Tongue (tissue), 2 donors: ENCODE results near the gene KLHL25. TPM values are rescaled to one million over a fixed set of nuclear protein-coding genes. Genes with fewer than 3 reads are reported as not detected.
"Not testable (repeated sequence)": the region's sequence is repeated elsewhere in the genome, so short reads cannot be mapped to it uniquely, and the experiment has no call there.

Source experiments
- DNase-seq: peaks from one replicate; pipeline ENCODE4 v3.0.0-alpha.2; 2015
- total RNA-seq: library from RNA; depleted of rRNA; stranded (reverse); fragments of >200 nt; gene quantifications from one replicate; pipeline ENCODE4 v1.2.3, GENCODE V29; 2014

KLHL25 gene, protein sequence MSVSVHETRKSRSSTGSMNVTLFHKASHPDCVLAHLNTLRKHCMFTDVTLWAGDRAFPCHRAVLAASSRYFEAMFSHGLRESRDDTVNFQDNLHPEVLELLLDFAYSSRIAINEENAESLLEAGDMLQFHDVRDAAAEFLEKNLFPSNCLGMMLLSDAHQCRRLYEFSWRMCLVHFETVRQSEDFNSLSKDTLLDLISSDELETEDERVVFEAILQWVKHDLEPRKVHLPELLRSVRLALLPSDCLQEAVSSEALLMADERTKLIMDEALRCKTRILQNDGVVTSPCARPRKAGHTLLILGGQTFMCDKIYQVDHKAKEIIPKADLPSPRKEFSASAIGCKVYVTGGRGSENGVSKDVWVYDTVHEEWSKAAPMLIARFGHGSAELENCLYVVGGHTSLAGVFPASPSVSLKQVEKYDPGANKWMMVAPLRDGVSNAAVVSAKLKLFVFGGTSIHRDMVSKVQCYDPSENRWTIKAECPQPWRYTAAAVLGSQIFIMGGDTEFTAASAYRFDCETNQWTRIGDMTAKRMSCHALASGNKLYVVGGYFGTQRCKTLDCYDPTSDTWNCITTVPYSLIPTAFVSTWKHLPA
- 7.4 TPM for total RNA-seq

DNA sequence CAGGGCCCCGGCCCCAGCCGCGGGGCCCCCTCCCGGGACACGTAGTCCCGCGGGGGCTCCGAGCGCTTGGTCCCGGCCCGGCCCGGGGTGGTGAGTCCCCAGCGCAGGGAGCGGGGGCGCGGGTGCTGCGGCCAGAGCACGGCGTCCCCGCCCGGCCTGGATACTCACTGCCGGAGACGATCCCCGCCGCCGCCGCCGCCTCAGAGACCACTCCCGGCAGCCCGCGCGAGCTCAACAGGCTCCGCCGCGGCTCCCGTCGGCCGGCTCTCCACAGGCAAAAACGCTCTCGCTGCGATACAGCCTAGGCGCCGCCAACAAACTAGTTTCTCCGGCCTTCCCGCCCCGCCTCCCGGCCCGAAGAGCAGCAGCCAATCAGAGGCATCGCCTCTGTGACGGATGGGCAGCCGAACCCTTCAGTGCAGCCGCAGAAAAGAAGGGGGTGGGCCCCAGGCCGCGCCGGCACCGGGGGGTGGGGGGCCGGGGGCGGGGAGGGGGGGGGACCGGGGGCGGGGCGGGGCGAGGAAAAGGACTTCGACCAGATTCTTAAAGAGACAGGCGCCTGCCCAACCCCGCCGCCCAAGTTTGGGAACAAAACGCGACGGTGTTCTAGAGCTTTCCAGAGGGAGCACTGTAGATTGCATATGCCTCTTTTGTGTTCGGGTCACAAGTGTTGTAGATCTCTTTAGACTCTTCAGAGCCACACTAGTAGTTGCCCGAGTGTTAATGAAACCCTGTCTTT is at the start of gene KLHL25:
Gene KLHL25, minus strand, starts transcription at position 328 of the 739 bp plus-strand sequence. CDS start 25,115 bp downstream, outside the sequence.
- DNase-seq: peak; percentile 98

DNA sequence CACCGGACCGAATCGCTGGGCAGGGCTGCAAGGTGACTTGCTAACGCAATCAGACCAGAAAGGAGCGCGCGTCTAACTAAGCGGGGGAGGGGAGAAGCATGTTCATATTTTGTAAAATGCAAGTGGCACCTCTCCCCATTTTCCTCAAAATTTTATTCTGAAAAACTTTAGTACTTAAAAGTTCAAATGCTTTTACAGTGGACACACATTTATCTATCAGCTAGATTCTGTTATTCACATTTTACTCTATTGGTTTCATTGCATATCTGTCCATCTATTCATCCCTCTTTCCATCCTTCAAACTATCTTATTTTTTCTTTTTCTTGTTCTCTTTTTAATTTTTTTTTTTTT is 46.1 kb upstream of the KLHL25 start:
- DNase-seq: no peak

DNA sequence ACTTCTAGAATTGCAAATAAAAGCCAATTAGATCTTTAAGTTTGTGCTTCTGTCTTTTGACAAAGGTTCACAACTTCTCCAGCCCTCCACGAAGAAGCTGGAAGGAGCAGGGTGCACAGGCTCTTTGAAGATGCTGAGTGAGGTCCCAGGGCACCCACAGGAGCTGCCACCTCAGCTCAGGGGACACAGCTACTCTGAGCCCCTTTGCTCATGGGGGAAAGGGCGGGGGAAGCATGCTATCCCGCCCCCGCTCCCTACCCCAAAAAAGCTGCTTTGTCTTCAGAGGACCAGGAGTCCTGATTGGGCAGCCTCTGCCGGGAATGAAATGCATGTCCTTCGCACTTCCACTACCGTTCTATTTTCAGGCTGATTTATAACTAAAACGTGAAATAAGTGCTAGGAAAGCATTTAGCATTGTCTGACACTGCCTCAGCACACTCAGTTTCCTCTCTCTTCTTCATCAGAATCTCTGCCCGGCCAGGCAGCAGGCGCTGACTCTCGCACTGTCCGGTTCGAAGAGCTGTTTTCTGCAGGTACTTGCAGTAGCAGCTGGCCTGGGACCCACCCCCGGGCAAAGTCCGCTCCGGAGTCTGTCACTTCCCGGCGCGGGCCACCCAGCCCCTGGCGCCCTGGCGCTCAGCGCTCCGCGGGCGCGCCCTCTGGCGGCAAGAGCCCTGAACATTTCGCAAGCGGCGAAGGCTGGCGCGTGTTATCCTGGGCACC is 45.5 kb upstream of the KLHL25 start:
- DNase-seq: peak; percentile 85

DNA sequence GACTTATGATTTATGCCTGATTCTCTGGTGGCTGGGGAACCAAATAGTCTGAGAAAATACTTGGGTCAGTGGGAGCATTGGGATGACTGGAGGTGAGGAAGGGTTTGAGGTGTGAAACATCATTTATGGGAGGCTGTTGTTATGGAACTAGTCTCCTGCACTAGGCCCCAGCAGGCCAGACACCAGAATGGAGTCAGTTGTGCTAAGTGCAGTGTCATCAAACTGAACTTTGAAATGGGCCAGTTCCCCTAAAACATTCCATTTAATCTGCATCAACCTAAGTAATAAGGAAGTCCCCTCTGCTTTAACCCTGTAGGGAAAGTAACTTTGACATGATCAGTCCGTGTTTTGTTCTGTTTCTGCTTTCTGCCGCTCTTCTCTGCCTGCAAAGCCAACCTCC is 44.9 kb upstream of the KLHL25 start:
- DNase-seq: no peak

DNA sequence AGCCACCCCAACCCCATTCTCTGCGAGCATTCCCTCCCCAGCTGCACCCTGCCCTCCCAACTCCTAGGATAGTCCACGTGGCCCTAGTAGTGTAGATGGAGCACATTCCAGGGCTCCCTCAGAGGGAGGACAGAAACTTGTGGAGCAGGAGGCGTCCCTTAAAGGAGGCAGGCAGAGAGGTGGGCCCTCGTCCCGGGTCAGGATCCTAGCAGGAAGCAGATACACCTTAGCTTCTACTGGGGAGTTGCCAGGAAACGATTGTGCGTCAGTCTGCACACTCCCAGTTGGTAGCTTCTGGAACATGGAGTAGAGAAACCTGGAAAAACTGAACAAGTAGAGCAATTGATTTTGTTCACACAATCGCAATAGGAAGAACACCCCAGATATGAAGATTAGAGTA is 43.9 kb upstream of the KLHL25 start:
- DNase-seq: no peak

DNA sequence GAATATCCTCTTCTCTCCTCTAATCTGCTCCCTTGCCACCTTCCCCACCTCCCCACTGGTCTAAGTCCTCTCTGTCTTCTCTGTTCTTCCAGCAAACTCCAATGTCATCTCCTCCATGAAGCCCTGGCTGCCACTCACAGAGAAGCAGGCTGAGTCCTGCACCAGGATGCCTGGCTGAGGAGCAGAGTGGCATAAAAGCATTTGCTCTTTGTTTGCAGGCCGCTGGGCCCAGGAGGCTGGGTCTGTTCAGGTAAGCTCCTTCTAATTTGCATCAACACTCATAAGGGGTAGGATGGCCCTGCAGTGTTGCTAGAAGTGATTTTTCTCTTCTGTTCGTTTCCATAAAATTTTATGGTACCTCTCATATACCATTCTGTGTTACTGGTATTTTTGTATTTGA is 43.2 kb upstream of the KLHL25 start:
- no peak for DNase-seq

DNA sequence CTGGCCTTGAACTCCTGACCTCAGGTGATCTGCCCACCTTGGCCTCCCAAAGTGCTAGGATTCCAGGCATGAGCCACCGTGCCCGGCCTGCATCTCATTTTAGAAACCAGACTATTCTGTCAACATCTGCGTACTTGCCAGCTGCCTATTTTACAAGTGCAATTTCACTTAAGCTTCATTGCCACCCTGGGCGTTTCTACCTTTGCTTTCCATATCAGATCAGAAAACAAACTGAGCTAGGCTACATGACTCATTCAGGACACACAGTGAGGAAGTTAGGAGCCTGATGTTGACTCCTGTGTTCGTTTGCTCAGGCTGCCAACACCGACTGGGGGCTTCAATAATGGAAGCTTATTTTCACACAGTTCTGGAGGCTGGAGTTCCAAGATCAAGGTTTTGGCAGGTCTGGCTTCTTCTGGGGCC is 42.3 kb upstream of the KLHL25 start:
- DNase-seq: no peak

DNA sequence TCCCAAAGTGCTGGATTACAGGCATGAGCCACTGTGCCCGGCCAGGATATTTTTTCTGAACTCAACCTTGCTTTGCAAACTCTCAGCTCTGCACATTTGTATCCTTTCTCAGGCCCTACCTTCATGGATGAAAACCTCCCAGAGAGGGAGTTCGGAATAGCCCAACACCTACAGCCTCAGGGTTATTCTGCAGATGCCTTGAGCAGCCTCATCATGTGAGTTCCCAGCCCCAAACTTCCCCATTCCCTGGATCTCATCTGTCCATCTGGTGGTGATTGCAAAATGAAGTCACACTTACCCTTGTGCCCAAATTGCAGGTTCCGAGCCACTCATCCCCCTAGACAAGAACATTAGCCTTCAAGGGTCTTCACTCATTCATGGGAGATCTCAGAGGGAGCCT is 39.9 kb upstream of the KLHL25 start:
- DNase-seq: no peak

DNA sequence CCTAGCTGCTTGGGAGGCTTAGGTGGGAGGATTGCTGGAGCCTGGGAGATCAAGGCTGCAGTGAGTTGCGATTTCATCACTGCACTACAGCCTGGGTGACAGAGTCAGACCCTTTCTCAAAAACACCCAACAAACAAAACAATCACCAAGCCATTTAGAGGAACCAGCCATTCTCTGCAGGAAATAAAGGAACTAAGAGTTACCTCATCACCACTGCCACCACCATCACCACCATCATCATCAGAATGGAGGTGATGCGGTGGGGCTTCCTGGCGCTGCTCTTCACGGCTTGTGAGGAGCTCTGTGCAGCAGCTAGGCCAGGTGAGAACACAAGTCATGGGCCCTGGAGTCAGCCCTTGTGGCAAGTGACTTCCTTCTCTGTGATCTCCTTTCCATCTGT is 37.7 kb upstream of the KLHL25 start:
- no peak for DNase-seq

DNA sequence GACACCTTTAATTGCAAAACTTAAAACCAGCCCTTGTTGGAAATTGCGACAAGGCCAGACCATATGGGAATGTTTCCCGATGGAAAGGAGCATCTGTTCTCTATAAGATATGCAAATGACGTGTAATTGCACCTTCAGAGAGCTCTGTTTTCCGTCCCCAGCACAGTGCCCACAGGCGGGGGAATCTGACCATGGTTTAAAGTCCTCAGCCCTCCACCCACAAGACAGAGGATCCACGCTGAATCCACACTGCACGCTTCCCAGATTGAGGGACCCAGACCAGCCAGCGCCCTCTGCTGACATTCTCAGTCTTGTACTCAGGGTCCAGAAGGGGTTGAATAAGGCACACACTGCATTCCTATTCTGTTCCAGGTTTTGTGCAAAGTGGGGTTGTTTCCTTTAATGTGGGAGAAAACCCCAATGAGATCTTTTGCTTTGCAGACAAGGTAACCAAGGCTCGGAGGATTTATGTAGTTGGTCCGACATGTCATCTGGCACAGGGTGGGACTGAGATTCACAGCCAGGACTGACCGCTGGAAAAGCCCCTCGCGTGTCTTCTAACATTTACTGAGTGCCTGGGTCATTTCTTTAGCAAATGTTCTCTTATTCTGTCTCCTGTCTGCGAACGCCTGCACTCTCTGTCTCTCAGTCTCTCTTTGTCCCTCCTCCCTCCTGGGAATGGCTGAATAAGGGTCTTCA is 36.8 kb upstream of the KLHL25 start:
- DNase-seq: peak; percentile 83

DNA sequence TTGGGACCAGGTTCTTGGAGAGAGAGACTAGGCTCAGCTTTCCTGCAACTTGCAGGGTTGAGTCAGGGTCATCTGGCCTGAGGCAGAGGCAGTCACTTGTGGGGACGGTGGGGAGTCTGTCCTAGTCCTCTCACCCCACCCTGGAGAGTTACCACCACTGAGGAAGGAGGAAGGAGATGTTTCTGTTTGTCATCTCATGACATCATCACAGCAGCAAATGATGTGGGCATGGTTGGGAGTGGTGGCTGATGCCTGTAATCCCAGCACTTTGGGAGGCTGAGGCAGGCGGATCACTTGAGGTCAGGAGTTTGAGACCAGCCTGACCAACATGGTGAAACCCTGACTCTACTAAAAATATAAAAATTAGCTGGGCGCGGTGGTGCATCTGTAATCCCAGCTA is 35.0 kb upstream of the KLHL25 start:
- DNase-seq: not testable (repeated sequence)

DNA sequence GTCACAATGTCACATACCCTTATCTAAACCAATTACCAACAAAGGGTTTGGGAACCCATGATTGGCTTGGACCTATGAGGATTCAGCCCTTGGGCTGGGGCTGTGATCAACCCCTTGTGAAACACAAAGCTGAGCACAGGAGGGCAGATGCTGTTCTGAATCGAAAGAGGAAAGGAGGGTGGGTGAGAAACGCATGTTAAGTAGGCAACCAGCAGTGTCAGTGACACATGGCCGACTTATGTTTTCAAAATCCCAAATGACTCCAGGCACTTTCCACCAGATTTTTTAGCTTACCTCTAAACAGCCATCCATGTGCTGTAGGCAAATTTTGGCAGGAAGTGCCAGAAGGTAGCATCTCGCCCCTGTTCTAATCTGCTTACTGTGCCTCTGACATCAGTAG is 34.1 kb upstream of the KLHL25 start:
- DNase-seq: no peak

DNA sequence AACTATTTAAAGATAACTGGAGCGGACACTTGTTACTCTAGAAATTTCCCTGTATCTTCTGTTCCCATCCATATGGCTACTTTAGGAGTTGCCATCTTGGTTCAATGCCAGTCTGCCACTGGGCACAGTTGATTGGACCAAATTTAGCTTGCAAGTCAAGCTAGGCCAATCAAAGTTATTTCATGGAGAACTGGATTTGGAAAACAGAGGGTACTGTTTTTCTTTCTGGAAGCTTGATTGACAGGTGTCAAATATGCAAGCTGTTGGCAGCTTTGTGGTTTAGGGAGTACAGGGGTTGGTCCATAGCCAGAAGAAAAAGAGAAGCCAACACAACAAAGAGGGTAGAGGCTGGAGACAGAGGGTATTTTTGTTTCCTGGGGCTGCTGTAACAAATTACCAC is 33.4 kb upstream of the KLHL25 start:
- DNase-seq: no peak

DNA sequence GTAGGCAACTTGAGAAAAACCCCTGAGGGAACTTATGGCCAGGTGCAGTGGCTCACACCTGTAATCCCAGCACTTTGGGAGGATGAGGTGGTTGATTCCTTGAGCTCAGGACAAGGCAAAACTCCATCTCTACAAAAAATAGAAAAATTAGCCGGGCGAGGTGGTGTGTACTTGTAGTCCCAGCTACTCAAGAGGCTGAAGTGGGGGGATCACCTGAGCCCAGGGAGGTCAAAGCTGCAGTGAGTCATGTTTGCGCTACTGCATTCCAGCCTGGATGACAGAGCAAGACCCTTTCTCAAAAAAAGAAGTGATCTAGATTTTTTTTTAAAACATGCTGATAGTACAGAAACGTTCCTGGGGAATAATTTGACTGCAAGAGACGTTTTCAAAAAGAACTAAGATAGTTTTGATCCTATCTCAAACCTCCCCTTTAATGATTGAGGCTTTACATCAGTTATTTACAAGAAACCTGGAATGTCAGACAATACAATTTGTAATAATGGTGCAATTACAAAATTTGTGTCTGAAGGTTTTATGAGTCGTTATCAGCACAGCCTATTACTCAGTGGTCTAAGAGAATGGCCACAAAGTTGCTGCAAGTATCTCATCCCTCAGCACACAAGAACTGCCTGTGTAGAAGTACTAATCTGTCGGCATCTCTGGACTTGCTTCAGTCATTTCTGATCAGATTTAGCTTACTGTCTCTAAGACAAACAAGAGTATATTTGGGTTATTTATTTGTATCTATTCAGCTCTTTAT is 32.2 kb upstream of the KLHL25 start:
- DNase-seq: no peak

DNA sequence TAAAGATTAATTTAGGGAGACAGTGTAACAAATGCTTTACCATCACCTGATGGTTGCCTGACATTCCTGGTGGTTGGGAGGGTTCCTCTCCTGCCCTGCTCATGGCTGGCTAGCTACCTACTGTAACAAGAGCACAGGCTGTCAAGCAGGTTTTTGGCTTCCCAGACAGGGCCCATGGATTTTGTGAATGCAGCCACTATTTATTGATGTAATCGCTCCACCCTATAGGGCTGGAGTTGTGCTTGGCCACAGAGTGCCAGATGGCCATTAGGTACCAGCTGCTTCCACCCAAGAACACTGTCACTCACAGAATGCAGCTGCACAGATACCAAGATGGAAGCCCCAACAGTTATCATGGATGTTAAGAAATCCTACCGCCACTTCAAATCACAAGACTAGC is 31.0 kb upstream of the KLHL25 start:
- peak; percentile 72 for DNase-seq

DNA sequence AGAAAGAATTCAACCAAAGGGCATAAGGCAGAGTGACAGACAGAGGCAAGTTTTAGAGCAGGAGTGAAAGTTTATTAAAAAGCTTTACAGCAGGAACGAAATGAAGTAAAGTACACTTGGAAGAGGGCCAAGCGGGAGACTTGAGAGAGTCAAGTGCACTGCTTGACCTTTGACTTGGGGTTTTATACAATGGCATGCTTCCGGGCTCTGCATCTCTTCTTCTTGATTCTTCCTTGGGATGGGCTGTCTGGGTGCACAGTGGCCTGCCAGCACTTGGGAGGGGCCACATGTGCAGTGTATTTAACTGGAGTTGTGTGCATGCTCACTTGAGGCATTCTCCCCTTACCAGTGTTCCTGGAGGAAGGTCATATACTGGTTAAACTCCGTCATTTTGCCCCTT is 30.4 kb upstream of the KLHL25 start:
- no peak for DNase-seq

DNA sequence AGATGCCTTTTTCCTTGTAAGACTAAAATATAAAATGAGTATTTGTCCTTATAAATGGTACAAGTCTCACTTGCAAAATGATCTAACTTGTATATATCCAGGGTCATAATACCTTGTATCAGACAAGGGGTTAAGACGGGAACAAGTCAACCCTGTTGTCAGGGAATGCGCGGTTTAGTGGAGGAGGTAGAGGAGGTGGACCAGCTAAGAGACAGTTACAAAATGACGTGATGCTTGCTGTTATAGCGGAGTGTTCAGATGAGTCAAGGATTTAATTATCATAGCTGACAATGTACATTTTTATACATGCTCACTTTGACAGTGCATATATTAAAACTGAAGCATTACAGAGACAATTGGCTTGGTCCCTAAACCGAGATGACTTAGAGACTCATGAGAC is 26.8 kb upstream of the KLHL25 start:
- no peak for DNase-seq

DNA sequence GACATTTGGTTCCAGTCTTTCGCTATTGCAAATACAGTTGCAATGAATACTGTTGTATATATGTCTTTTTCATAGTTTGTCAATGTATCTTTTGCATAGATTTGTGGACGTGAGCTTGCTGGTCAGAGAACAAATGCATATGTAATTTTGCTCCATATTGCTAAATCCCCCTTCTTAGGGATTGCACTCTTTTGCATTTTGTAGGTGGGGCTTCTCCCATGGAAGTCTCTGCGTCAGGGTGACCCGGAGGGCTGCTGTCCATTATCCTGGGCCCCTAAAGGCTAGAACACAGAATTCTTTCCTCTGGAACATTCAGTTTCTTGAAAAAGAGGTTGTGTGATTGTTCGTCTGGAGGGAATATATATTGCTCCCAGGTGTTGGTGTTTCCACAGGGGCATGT is 25.2 kb upstream of the KLHL25 start:
- DNase-seq: no peak

DNA sequence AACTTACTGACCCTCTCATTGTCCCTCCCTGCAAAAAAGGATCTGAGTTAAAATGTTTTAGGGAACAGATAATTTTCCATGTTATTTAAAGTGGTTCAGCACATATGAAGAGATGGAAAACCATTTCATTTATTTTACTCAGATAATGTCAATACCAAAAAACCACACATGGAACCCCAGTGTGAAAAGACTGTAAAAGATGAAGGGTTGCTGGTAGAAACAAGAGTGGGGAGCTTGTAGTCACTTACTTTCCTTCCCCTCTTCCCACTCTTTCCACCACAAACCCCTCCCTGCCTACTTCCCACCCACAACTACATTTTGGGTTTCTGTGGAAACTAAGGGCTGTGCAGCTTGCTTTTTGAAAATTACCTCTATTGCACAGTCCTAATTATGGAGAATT is 18.5 kb upstream of the KLHL25 start:
- no peak for DNase-seq

DNA sequence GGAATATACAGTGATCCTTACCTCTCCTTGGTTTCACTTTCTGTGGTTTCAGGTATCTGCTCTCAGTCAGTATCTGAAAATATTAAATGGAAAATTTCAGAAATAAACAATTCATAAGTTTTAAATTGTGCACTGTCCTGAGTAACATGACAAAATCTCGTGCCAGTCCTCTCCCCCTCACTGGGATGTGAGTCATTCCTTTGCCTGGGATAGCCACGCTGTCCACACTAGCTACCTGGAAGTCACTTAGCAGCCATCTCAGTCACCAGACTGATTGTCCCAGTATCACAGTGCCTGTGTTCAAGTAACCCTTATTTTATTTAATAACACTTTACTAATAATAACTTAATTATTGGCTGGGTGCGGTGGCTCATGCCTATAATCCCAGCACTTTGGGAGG is 15.3 kb upstream of the KLHL25 start:
- no peak for DNase-seq

DNA sequence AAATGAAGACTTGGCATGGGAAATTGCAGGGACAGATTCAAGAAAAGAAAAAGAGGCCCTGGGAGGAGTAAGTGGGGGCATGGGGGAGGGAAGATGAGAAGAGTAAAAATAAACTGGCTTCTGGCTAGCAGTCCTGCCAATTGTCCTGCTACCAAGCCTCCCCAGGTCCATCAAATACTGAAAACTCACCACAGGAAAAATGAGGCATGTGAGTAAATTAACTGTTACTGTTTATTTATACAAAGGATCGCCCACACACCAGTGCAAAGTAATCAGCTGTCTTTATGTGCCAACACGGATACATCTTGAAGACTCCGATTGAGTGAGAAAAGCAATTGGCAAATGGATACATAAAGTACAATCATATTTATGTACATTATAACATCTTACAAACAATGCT is 10.7 kb upstream of the KLHL25 start:
- DNase-seq: no peak
